Fibroblast of the aortic adventitia (primary cell): Measurements from ENCODE around the gene TLR7. TPM values are rescaled to one million over a fixed set of nuclear protein-coding genes. Genes with fewer than 3 reads are reported as not detected.

Experiments used
- DNase-seq: peaks from one replicate; pipeline ENCODE4 v3.0.0-alpha.2; 2010; ENCODE audit warnings: low read depth
- H3K4me3 ChIP-seq: 2 replicates; pipeline ENCODE4 v1.5.1; 2011; ENCODE audit warnings: low read depth, mild to moderate bottlenecking, control low read depth, low read length, moderate library complexity
- total RNA-seq: library from RNA; depleted of rRNA; stranded (reverse); fragments of >200 nt; gene quantifications from 2 replicates; pipeline ENCODE4 v1.2.3, GENCODE V29; 2012; ENCODE audit warnings: low replicate concordance
- TF ChIP-seq, protein P1 (sequence below): IDR thresholded peaks from 2 replicates; pipeline ENCODE4 v1.5.1; 2011; ENCODE audit warnings: mild to moderate bottlenecking, low read length, control low read depth, inconsistent platforms; ENCODE audit not compliant: insufficient read depth

TLR7 gene
- total RNA-seq, 1 donor, result not detected

DNA sequence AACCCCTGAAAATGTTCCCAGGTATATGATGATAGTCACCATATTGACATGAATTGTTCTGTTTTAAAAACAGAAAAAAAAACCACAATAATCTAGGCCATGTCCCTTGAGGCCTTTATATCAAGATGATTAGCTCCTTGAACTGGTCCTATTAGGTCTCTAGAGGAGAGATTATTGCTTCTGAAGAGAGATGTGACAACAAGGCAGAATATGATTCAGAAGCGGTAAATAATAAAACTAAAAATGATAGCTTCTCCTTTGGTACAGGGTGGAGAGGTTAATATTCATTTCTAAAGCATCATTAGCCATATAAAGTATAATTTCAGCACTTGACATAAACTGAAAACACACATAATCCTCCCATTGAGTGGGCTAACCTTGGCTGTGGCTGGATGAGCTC lies 65.4 kb downstream of the TLR7 start:
- TF ChIP-seq, protein P1, sequence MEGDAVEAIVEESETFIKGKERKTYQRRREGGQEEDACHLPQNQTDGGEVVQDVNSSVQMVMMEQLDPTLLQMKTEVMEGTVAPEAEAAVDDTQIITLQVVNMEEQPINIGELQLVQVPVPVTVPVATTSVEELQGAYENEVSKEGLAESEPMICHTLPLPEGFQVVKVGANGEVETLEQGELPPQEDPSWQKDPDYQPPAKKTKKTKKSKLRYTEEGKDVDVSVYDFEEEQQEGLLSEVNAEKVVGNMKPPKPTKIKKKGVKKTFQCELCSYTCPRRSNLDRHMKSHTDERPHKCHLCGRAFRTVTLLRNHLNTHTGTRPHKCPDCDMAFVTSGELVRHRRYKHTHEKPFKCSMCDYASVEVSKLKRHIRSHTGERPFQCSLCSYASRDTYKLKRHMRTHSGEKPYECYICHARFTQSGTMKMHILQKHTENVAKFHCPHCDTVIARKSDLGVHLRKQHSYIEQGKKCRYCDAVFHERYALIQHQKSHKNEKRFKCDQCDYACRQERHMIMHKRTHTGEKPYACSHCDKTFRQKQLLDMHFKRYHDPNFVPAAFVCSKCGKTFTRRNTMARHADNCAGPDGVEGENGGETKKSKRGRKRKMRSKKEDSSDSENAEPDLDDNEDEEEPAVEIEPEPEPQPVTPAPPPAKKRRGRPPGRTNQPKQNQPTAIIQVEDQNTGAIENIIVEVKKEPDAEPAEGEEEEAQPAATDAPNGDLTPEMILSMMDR, result no peak
- no peak for DNase-seq
- no peak overlapping the region for H3K4me3 ChIP-seq

DNA sequence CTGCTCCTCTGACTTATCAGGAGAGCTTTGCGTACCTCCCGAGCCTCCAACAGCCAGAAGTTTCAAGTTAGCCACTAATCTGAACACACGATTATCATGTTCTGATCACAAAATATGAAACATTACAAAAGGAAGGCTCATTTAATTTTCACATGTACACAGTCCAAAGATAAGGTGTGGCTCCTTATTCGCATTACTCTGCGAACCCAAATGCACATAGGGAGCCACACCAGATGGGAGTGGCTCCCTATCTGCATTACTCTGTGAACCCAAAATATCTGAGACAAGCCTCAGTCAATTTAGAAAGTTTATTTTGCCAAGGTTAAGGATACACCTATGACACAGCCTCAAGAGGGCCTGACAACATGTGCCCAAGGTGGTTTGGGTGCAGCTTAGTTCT lies 68.0 kb downstream of the TLR7 start:
- TF ChIP-seq, protein P1, result no peak
- no peak for DNase-seq
- H3K4me3 ChIP-seq, result no peak overlapping the region

DNA sequence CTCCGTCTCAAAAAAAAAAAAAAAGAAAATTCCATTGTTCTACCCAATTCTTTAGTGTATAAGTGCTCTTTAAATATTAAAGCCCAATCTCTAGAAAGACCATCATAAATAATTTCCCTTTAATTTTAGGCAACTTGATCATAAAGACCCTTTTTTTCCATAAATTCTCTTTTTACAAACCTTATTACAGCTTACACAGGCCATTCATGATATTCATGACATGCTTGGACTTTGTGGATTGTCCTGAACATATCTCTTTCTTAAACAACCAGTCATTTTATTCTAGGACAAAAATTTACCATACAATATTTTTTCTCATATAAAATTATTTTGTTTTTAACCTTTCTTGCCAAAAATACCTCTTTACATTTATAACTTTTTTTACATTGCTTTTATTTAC lies 70.1 kb downstream of the TLR7 start:
- TF ChIP-seq, protein P1, result no peak

More for the DNA sequence above, 70.1 kb downstream of the TLR7 start:
- H3K4me3 ChIP-seq, result no peak overlapping the region
- DNase-seq, result no peak

Other genes starting within 250 kb of the TLR7 start
- gene PRPS2, start 75.7 kb upstream of the TLR7 start, total RNA-seq, result 7.9 and 37.7 TPM in 2 replicates
- not detected in 2 replicates for gene TLR8, start 39.5 kb downstream of the TLR7 start, total RNA-seq
- gene TMSB4X, start 108.0 kb downstream of the TLR7 start, total RNA-seq, result 5,524 and 12,062 TPM in 2 replicates
- not detected in 2 replicates for gene FAM9C, start 177.5 kb downstream of the TLR7 start, total RNA-seq